HG03457 (cell line): Measurements from ENCODE around the gene TTC9.

Experiments used
- ATAC-seq: cut with Tn5 transposase; IDR thresholded peaks from one replicate; pipeline ENCODE4 v1.9.1; 2021; ENCODE audit warnings: moderate number of reproducible peaks; ENCODE audit not compliant: unreplicated experiment

TTC9 gene

DNA sequence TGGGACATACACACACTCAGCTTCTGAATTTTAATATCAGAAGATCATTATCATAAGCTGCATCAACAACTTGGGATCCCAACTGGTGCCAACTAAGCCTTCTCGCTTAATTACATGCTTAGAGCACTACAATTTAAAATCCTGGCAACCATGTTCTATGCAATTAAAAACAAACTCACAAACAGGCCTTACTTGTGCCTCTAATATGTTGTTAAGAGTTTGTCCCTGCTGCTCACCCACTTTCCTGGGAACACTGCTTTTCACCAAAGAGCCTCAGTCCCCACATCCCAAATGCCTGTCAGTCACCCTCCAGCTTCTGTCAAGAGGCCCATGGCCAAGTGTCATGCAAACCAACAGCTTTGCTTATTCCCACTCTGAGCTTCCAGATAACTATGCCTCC, 69.7 kb downstream of the TTC9 start:
- ATAC-seq = no peak

- no peak for ATAC-seq
Measured at GRCh38 chr14:70713096-70713495, 71.4 kb downstream of the TTC9 start.

- ATAC-seq = no peak
Measured at GRCh38 chr14:70713511-70713916, 71.8 kb downstream of the TTC9 start.

GRCh38 chr14:70714055-70714550, 72.4 kb downstream of the TTC9 start:
- no peak for ATAC-seq

DNA sequence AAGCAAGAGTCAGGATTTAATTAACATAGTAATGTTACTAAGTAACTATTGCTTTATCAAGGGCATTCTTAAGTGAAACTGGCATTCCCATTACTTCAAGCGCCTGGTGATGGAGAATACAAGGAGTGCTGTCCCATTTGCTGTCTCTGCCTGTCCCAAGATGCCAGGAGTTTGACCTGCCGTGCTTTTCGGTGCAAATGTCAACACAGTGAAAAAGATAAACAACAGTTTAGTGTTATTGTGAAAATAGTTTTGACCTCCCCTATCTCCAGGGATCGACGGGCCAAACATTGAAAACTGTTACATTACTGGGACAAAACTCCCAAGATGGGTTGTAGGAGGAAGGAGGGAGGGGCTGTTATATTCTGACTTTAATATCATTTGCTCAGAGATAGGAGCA, 74.8 kb downstream of the TTC9 start:
- ATAC-seq = no peak

DNA sequence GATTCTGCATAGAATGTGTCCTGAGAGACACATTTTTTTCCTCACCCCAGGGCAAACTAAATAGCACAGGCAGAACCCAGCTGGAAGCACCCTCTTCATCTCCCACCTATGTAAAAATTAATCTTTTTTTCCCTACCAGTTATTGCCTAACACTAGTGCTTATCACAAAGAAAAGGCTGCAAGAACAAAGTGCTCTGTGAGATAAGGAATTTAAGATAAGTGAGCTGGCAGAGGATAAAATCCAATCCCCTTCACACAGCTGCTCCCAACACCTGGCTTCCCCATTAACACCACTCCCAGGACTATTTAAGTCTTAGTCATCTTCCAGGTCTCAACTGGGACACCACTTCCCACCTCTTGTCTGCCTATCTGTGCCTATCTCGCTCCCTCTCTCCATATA, 75.2 kb downstream of the TTC9 start:
- ATAC-seq = no peak

DNA sequence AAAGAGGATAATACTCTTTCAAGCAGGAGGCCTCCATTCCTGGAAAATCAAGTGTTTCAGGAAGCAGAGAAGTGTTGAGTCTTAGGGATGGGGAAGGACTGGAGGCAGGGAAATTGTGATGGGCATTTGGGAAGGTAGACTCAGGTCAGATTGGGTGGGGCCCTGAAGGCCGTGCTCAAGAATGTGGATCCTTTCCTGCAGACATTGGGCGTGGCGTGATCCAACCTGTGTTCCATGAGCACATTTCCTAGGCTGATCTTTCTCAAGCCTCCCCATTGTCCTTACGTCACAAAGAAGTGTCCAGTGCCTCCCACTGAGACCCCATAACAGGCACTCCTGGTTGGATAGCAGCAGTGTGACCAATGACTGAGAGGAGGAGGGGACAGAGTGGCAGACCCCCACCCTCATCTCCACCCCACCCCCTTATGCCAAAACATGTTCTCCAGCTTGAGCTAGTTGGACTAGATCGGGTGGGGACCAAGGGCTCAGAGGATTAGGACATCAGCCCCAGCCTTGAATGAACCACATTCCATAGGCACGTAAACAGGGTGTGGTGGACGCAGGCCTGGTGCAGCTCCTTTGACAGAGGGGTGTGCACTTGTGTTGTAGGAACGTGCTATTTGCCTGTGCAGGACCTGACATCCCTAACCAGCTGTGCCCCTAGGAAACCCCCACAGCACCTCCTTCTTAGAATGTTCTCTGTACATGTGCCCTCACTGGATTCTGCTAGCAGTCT, 76.8 kb downstream of the TTC9 start:
- no peak for ATAC-seq

DNA sequence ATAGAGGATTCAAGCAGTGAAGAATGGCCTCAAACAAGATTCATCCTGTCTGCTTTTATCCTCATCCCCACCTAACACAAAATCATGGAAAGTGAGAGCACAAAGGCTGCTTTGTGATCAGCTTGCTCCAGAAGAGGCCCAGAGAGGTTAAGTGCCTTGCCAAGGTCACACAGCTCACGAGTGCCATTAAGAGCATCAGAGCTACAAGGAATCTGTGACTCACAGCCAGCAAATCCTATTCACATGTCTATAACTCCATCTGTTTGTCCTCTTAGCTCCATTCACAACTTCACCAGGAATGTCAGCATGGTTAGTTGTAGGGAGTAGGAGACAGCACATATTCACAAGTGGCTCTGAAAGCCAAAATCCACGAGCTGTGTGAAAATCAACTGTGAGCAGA, 79.8 kb downstream of the TTC9 start:
- no peak for ATAC-seq

DNA sequence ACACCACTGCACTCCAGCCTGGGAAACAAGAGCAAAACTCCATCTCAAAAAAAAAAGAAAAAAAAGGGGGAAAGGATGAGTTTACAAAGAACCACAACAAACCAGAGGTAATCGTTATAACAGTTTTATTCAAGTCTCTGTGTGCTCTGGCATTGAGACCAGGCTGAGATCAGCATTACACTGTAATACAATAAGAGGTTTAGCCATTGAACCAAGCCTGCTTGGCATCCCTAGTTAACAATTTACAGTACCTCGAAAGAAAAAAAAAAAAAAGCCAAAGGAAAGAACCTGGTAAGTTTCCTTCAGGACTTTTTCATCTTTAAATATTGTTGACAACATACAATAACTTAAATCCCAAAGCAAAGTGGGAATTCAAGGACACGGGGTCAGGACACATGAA, 80.7 kb downstream of the TTC9 start:
- no peak for ATAC-seq

DNA sequence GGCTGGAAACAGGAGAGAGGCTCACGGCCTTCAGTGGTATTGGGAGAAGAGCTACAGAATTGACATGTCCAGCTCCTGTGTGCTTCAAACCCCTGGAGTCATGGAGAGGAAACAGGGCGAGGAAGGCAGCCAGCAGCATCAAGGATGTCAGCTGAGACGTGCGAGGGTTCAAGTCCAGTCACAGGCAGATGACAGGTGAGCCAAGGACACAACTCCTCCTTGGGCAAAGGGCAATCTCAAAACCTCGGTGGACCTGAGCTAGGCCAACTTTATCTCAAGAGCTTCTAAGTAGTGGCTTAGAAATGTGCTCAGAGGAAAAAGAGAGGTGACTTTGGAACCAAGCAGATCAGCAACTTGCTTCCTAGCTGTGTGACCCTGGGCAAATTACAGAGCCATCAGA, 81.6 kb downstream of the TTC9 start:
- ATAC-seq = no peak

DNA sequence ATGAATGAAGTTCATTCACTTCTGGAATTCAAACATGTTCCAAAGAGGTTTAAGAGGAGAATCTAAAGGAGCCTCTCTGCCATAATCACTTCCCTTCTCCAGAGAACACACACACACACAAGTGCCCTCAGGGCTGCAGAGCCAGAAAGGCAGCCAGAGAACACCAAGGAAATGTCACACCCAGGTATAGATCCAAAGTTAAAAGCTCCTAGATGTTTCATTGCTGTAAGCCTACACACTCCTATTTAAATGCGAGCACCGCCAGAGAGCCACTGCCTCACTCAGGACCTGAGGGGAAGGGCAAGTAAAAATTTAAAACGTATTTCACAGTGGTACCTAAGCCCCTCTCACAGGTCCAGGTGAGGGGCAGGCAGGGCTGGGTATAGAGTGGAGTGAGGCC, 82.4 kb downstream of the TTC9 start:
- no peak for ATAC-seq

GRCh38 chr14:70724944-70725343, 83.2 kb downstream of the TTC9 start:
- no peak for ATAC-seq
